Pancreas (tissue), 10 donors: Measurements from ENCODE around the gene RABEP1. TPM values are rescaled to one million over a fixed set of nuclear protein-coding genes. Genes with fewer than 3 reads are reported as not detected.
"Not testable (repeated sequence)": the region's sequence is repeated elsewhere in the genome, so short reads cannot be mapped to it uniquely, and the experiment has no call there.

Experiments used
- ATAC-seq, 4 donors: fragments of 200-7000 bp; cut with Tn5 transposase; one replicate each; pipeline versions ENCODE4 v1.8.0 to v1.9.1; 2020; ENCODE audit warnings: mild to moderate bottlenecking in 4 of 4, moderate library complexity in 4 of 4
- DNase-seq, 6 donors: peaks; one replicate each; pipeline ENCODE4 v3.0.0-alpha.2; 2020
- FAIRE-seq: peaks from 2 replicates; lab custom pipeline; 2012; peaks lifted over from hg19 to GRCh38; lab: Jason Lieb, UNC
- H3K27ac ChIP-seq, 4 donors: fragments of 200-600 bp; sonication (generic); 1 replicate in 3 of 4; 2 replicates in 1 of 4; pipeline versions ENCODE4 v1.5.0 to v1.8.0; 2020
- H3K27me3 ChIP-seq, 4 donors: fragments of 200-600 bp; one replicate each; pipeline ENCODE4 v1.8.0; 2021
- H3K36me3 ChIP-seq, 3 donors: fragments of 200-600 bp; sonication (generic) in 1 of 3; one replicate each; pipeline versions ENCODE4 v1.5.0 to v1.8.0; 2020 to 2021
- H3K4me1 ChIP-seq, 3 donors: fragments of 200-600 bp; one replicate each; pipeline ENCODE4 v1.8.0; 2021
- H3K4me3 ChIP-seq, 4 donors: fragments of 200-600 bp; sonication (generic) in 2 of 4; one replicate each; pipeline versions ENCODE4 v1.5.0 to v1.8.0; 2020 to 2021
- H3K9me3 ChIP-seq, 4 donors: fragments of 200-600 bp; one replicate each; pipeline ENCODE4 v1.8.0; 2021
- CTCF ChIP-seq, 4 donors: fragments of 200-600 bp; sonication (generic) in 3 of 4; IDR thresholded peaks; one replicate each; pipeline versions ENCODE4 v1.5.0 to v1.8.0; 2021; ENCODE audit warnings: antibody characterized with exemption in 4 of 4
- WGBS, 2 donors: extraction: QIAGEN DNeasy Blood & Tissue Kit; methylation state at CpG; one replicate each; pipeline ENCODE4 v1.1.7; 2013; 5-methylcytosine and 5-hydroxymethylcytosine counted together
- intact Hi-C, 3 donors: fragments of 100-400 bp; cut with DNase I; formaldehyde crosslinking; loops; one replicate each; pipeline versions ENCODE4 v1.11.1 to v1.14.2; 2022
- polyA plus RNA-seq, 2 donors: library from polyadenylated mRNA; stranded (reverse); fragments of 200-250 nt; gene quantifications; one replicate each; pipeline ENCODE4 v1.2.3, GENCODE V29; 2013
- total RNA-seq, 6 donors: library from RNA; stranded (reverse); fragmentation: NEBNext Ultra II Directional in 4 of 6; extraction: Animal tissue kit (Norgen Biotek cat#: 25700) in 4 of 6; gene quantifications; one replicate each; pipeline versions ENCODE4 v1.2.1 to v1.2.4, GENCODE V29; 2021 to 2023
- donor health status: healthy with polysubstance abuse.
- donor health status: DM: no; HTN: no; CAD: no; lungs with moderate emphysema.
- donor health status: DM: no; HTN: no; CAD: no.
- donor health status: control.
- donor health status: control.
- donor health status: Bipolar disorder and iron deficiency.
- donor health status: DM: yes; HTN: yes; CAD: no.
- donor health status: DM: no; HTN: no; CAD: no.
- donor health status: DM: no; HTN: no; CAD: no.
- donor health status: DM: yes; HTN: yes; CAD: no.

RABEP1 gene
- total and polyA plus RNA-seq, 8 donors: 10.4 to 22.6 (median 14.9) TPM

- DNase-seq (no peak), FAIRE-seq (no peak), ATAC-seq (no peak)
- H3K4me1 ChIP-seq: peaks cover 0 to 8% (median 0%) of the 10 kb centered on the region in 3 donors
- WGBS, 2 donors: 85 to 86% methylated on average over 1 of the region's 1 CpG
- no peaks in the 10 kb centered on the region for H3K27me3 ChIP-seq
- intact Hi-C loops: no loop called here
- TF ChIP-seq CTCF (IDR thresholded peaks at IDR 0.05): no peak
- H3K4me3 ChIP-seq: no peak overlapping the region
- no peaks in the 10 kb centered on the region for H3K9me3 ChIP-seq
- no peak overlapping the region for H3K27ac ChIP-seq
- peaks cover 0 to 62% (median 8%) of the 10 kb centered on the region in 3 donors for H3K36me3 ChIP-seq
These were observed 142.8 kb downstream of the RABEP1 start for GRCh38 chr17:5424909-5425308.

GRCh38 chr17:5425826-5426225 is 143.7 kb downstream of the RABEP1 start:
- H3K9me3 ChIP-seq: no peaks in the 10 kb centered on the region
- peaks cover 0 to 68% (median 8%) of the 10 kb centered on the region in 3 donors for H3K36me3 ChIP-seq
- no peak overlapping the region for H3K27ac ChIP-seq
- no peak for TF ChIP-seq CTCF (IDR thresholded peaks at IDR 0.05)
- intact Hi-C loops: no loop called here
- DNase-seq (no peak), ATAC-seq (no peak), FAIRE-seq (no peak)
- 73 to 94% methylated on average over 3 of the region's 3 CpGs for WGBS, 2 donors
- no peaks in the 10 kb centered on the region for H3K27me3 ChIP-seq
- H3K4me1 ChIP-seq: peaks cover 0 to 7% (median 0%) of the 10 kb centered on the region in 3 donors
- H3K4me3 ChIP-seq: no peak overlapping the region

DNA sequence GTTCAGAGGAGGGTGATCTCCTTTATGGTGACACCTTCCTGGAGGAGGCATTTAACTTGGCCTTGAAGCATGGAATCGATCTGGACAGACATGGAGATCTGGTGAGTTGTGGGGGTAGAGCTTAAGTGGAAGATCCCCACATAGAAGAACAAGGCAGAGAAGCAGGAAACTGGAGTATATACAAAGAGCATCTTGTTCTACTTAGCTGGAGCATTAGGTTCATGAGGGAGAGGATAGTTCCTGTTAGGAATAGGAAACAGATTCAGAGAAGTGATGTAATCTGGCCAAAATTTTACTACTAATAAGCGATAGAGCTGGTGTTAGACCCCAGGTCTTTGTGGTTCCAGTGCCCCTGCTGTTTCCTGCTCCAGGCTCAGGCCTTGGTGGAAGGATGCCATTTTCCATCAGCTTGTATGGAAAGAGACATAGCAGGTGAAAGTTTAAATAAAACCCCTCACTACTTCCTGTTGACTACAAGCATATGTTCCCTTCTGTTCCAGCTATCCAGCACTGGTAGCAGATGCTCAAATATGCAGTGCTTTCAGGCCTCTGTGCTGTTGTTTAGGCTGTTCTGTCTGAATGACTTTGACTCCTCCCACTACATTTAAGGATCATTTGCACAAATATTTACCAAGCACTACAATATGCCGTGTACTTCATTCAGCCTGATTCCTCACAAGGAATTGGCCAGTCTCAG is 147.3 kb downstream of the RABEP1 start:
- Histone ChIP-seq H3K4me1 (no peaks in the 10 kb centered on the region), H3K36me3 (peaks cover 0 to 80% (median 16%) of the 10 kb centered on the region in 3 donors), H3K27me3 (no peaks in the 10 kb centered on the region), H3K27ac (no peak overlapping the region), H3K4me3 (no peak overlapping the region), H3K9me3 (no peaks in the 10 kb centered on the region)
- 52 to 55% methylated on average over 3 of the region's 3 CpGs for WGBS, 2 donors
- intact Hi-C loops: no loop called here
- ATAC-seq (peak in 2 of 4 donors; percentile 16 to 35), DNase-seq (no peak), FAIRE-seq (no peak)
- no peak for TF ChIP-seq CTCF (IDR thresholded peaks at IDR 0.05)

DNA sequence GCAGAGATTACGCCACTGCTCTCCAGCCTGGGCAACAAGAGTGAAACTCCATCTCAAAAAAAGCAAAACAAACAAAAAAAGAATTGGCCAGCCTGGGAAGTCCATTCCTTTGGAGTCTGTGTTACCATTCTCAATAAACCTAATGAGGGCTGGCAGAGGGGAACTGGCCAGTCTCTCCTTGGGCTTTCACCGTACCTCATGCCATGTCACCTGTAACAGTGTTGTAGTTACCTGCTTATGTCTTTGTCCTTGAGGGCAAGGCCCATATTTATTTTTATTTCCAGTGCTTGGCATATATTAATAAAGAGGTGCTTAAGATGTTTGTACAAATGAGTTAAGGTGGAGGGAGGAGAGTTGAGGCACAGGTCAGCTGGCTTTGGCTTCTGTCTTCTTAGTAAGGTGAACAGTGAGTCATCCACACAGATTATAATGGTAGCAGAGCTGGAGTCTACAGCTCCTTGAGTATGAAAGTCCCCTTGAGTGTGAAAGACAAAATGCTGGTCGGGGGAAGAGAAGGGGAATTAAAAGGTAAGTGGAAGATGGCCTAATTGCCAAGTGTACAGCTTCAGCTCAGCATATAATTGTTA is 148.4 kb downstream of the RABEP1 start:
- intact Hi-C loops: no loop called here
- no peak for DNase-seq
- ATAC-seq: no peak
- no peak for FAIRE-seq
- Histone ChIP-seq H3K27me3 (no peaks in the 10 kb centered on the region), H3K36me3 (peaks cover 0 to 84% (median 19%) of the 10 kb centered on the region in 3 donors), H3K9me3 (no peaks in the 10 kb centered on the region), H3K4me1 (no peaks in the 10 kb centered on the region), H3K27ac (no peak overlapping the region), H3K4me3 (no peak overlapping the region)
- TF ChIP-seq CTCF (IDR thresholded peaks at IDR 0.05): no peak
- WGBS, 2 donors: 91 to 95% methylated on average over 3 of the region's 3 CpGs

- H3K4me1 ChIP-seq, FAIRE-seq, ATAC-seq, H3K9me3 ChIP-seq, H3K27ac ChIP-seq, H3K4me3 ChIP-seq, intact Hi-C loops, DNase-seq, H3K27me3 ChIP-seq: not testable (repeated sequence)
- H3K36me3 ChIP-seq: peaks cover 0 to 82% (median 13%) of the 10 kb centered on the region in 3 donors
- WGBS, 2 donors: 78 to 81% methylated on average over 5 of the region's 5 CpGs
These were observed 149.2 kb downstream of the RABEP1 start for GRCh38 chr17:5431234-5431633.
